Measurements from ENCODE around the gene RASGEF1B. TPM values are rescaled to one million over a fixed set of nuclear protein-coding genes. Genes with fewer than 3 reads are reported as not detected.

Gene RASGEF1B
- total and polyA plus RNA-seq, 2 donors (not counting 3 experiments of a cell fraction or from before 2014, with no cell fraction given): not detected

DNA sequence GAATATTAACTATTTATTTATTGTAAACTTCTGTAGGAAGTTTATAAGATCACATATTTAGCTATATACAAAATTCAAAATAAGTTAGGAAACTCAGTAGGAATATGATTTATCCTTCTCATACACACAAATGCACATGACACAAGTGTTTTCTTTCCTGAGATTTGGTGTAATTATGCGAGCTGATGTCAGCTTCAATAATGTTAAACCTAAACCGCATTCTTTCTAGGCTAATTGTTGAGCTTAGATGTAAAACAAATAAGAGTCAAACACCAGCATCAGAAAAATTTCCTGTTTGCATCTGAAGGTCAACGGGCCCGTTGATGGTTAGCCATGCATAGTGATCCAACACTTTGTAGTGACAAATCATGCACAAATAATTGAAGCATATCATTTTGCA, 30.8 kb downstream of the RASGEF1B start:
- POLR2A ChIA-PET: no interaction called here
- no peaks in the 10 kb centered on the region for H3K4me1 ChIP-seq (ENCODE audit: control insufficient read depth, extremely low read depth, insufficient read depth, low read length)
- intact Hi-C loops (cut with micrococcal nuclease): no loop called here
- no peaks in the 10 kb centered on the region for H4K20me1 ChIP-seq (replicated peaks; ENCODE audit: control insufficient read depth, extremely low read depth, insufficient read depth, low read length)
- FAIRE-seq (no peak), DNase-seq (ENCODE audit: low read depth, low spot score) (no peak)
- H3K9ac ChIP-seq (replicated peaks; ENCODE audit: extremely low read depth, insufficient read depth, low read length): no peak overlapping the region
- no peak overlapping the region for H3K4me2 ChIP-seq (ENCODE audit: insufficient read depth, low read length)
- CTCF ChIA-PET: no interaction called here
- no peaks in the 10 kb centered on the region for H3K79me2 ChIP-seq (ENCODE audit: control insufficient read depth, insufficient read depth, low read length)
- H3K36me3 ChIP-seq (ENCODE audit: control insufficient read depth in 2 of 2, extremely low read depth in 1 of 2, insufficient read depth in 2 of 2, low read length in 2 of 2): no peaks in the 10 kb centered on the region
- H3K9me3 ChIP-seq (replicated peaks; ENCODE audit: control insufficient read depth, insufficient read depth, low read length): no peaks in the 10 kb centered on the region
- no peak overlapping the region for H3K4me3 ChIP-seq (replicated peaks in 1 of 3; ENCODE audit: insufficient read depth in 1 of 3, low read depth in 1 of 3, low read length in 3 of 3)
- no peak for TF ChIP-seq JUN (IDR thresholded peaks at IDR 0.05; ENCODE audit: borderline replicate concordance, insufficient read depth, insufficient read length, low read depth)
- TF ChIP-seq FOS (IDR thresholded peaks at IDR 0.05; ENCODE audit: borderline replicate concordance, insufficient read depth, low read length): no peak
- no peak for TF ChIP-seq POLR2A (IDR thresholded peaks at IDR 0.05; ENCODE audit: low read depth, low read length)
- TF ChIP-seq, protein P1, sequence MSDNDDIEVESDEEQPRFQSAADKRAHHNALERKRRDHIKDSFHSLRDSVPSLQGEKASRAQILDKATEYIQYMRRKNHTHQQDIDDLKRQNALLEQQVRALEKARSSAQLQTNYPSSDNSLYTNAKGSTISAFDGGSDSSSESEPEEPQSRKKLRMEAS (IDR thresholded peaks at IDR 0.05; ENCODE audit: insufficient read depth, insufficient read length): no peak
- TF ChIP-seq, protein P2, sequence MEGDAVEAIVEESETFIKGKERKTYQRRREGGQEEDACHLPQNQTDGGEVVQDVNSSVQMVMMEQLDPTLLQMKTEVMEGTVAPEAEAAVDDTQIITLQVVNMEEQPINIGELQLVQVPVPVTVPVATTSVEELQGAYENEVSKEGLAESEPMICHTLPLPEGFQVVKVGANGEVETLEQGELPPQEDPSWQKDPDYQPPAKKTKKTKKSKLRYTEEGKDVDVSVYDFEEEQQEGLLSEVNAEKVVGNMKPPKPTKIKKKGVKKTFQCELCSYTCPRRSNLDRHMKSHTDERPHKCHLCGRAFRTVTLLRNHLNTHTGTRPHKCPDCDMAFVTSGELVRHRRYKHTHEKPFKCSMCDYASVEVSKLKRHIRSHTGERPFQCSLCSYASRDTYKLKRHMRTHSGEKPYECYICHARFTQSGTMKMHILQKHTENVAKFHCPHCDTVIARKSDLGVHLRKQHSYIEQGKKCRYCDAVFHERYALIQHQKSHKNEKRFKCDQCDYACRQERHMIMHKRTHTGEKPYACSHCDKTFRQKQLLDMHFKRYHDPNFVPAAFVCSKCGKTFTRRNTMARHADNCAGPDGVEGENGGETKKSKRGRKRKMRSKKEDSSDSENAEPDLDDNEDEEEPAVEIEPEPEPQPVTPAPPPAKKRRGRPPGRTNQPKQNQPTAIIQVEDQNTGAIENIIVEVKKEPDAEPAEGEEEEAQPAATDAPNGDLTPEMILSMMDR (IDR thresholded peaks at IDR 0.05; ENCODE audit: extremely low read depth in 1 of 2, insufficient read depth in 1 of 2, low read depth in 1 of 2, low read length in 2 of 2): no peak
- no peak for TF ChIP-seq GATA2 (IDR thresholded peaks at IDR 0.05; ENCODE audit: insufficient read depth, insufficient read length, low read depth, low read length)
- no peak for TF ChIP-seq EZH2 (IDR thresholded peaks at IDR 0.05; ENCODE audit: borderline replicate concordance, low read depth, low read length, severe bottlenecking)
- TF ChIP-seq MYC (IDR thresholded peaks at IDR 0.05; ENCODE audit: low read depth, low read length): no peak
- no peak for TF ChIP-seq POLR2AphosphoS5 (IDR thresholded peaks at IDR 0.05; ENCODE audit: insufficient read depth, low read depth, low read length)
- H2AFZ ChIP-seq (ENCODE audit: low read depth, low read length): no peak overlapping the region
- dilution Hi-C loops (cut with MboI; ENCODE audit: extremely low pct_ligation_motif_present, low sequenced_read_pairs): no loop called here
- BruUV-seq (replicated peaks): no TSS peak
- no peaks in the 10 kb centered on the region for H3K9me1 ChIP-seq (replicated peaks; ENCODE audit: control insufficient read depth, extremely low read depth, insufficient read depth, low read length)
- no peak overlapping the region for H3K27ac ChIP-seq (ENCODE audit: insufficient read depth, low read depth, low read length)
- H3K27me3 ChIP-seq (ENCODE audit: control insufficient read depth in 2 of 2, insufficient read depth in 2 of 2, low read length in 2 of 2): no peaks in the 10 kb centered on the region

Measured in endothelial cell of umbilical vein (primary cell).